NOMO-1 treated with dmso at 0.1 percent for 144 hours (cell line): Measurements from ENCODE around the gene SLC6A18.

ENCODE experiments used
- DNase-seq: peaks from one replicate; lab custom pipeline; 2025; ENCODE audit not compliant: unreplicated experiment; lab: John Stamatoyannopoulos, UW

The SLC6A18 gene

GRCh38 chr5:1230551-1230950 lies 5.4 kb downstream of the SLC6A18 start:
- DNase-seq = no peak

GRCh38 chr5:1231354-1231905 lies 6.2 kb downstream of the SLC6A18 start:
- no peak for DNase-seq

GRCh38 chr5:1232780-1233179 lies 7.6 kb downstream of the SLC6A18 start:
- DNase-seq = no peak

- DNase-seq = no peak
Measured at GRCh38 chr5:1235379-1235778, 10.2 kb downstream of the SLC6A18 start.

GRCh38 chr5:1235838-1236237 lies 10.7 kb downstream of the SLC6A18 start:
- DNase-seq = no peak

- DNase-seq = no peak
Measured at GRCh38 chr5:1239505-1240251, 14.5 kb downstream of the SLC6A18 start.

- DNase-seq = no peak
Measured at GRCh38 chr5:1240496-1241260, 15.5 kb downstream of the SLC6A18 start.

- no peak for DNase-seq
Measured at GRCh38 chr5:1241509-1242080, 16.4 kb downstream of the SLC6A18 start.

- DNase-seq = no peak
Measured at GRCh38 chr5:1242733-1243486, 17.7 kb downstream of the SLC6A18 start.

GRCh38 chr5:1243487-1244130 lies 18.4 kb downstream of the SLC6A18 start:
- no peak for DNase-seq

- no peak for DNase-seq
Measured at GRCh38 chr5:1244255-1244654, 19.1 kb downstream of the SLC6A18 start.

- DNase-seq = no peak
Measured at GRCh38 chr5:1244976-1245375, 19.8 kb downstream of the SLC6A18 start.

- no peak for DNase-seq
Measured at GRCh38 chr5:1245905-1246576, 20.9 kb downstream of the SLC6A18 start.

GRCh38 chr5:1246711-1247431 lies 21.7 kb downstream of the SLC6A18 start:
- DNase-seq = no peak

- no peak for DNase-seq
Measured at GRCh38 chr5:1247811-1248210, 22.6 kb downstream of the SLC6A18 start.

GRCh38 chr5:1249366-1250280 lies 24.4 kb downstream of the SLC6A18 start:
- DNase-seq = no peak

GRCh38 chr5:1251678-1252580 lies 26.7 kb downstream of the SLC6A18 start:
- DNase-seq = no peak
